ENCODE measurements around the gene TPM1.

- TF ChIP-seq CTCF (IDR thresholded peaks at IDR 0.05): no peak
- no peak for TF ChIP-seq POLR2A (IDR thresholded peaks at IDR 0.05)
These were observed 21.7 kb upstream of the TPM1 start for GRCh38 chr15:63020759-63021430.
